GM08714 (cell line): Measurements from ENCODE around the gene NSMCE1.

ENCODE experiments used
- H3K4me3 ChIP-seq: fragments of 200-500 bp; sonication (Bioruptor generic); 2 replicates; pipeline ENCODE4 v1.5.1; 2014; ENCODE audit warnings: mild to moderate bottlenecking, low read length, inconsistent platforms
- ZNF274 ChIP-seq: IDR thresholded peaks from 2 replicates; pipeline ENCODE4 v1.6.1; 2012; ENCODE audit warnings: mild to moderate bottlenecking, low read depth, low read length

Gene NSMCE1

DNA sequence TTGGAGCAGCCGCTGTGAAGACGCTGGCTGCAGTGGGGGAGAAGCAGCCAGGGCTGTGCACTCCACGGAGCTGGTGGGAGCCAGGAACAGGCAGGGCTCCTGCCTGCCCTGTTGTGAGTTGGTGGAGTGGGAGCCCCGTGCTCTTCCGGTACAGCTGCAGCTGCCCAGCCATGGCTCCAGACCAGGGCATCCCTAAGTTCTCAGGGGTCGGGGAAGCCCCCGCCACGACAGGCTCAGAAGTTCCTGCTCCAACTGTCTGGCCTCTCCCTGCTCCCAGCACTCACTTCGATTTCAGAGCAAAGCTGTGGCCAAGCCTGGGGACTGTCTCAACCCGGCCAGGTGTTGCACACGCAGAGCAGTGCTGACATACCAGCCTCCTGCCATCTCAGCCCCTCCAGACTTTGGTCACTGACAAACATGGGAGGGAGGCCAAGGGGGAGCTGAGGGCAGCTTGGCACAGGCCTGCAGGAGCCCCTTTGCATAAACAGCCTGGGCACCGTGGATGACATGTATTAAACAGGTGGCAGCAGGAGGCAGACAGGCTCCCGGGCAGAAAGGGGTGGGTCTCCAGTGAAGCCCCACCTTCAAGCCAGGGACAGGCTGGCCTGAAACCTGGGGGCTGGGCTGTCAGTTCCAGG, 79.1 kb downstream of the NSMCE1 start:
- no peak overlapping the region for H3K4me3 ChIP-seq
- TF ChIP-seq ZNF274: no peak

DNA sequence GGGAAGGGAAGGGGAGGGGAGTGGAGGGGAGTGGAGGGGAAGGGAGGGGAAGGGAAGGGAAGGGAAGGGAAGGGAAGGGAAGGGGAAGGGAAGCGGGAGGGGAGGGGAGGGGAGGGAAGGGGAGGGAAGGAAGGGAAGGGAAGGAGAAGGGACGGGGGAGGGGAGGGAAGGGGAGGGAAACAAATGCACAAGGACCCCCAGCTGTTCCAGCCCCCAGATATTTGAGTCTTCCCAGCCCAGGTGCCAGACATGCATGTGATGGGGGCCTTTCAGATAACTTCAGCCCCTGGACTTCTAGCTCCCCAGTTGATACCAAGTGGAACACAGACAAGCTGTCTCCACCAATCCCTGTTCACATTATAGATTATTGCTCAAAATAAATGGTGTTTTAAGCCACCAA, 79.9 kb downstream of the NSMCE1 start:
- no peak overlapping the region for H3K4me3 ChIP-seq
- no peak for TF ChIP-seq ZNF274

- TF ChIP-seq ZNF274: no peak
- H3K4me3 ChIP-seq: no peak overlapping the region
Measured at GRCh38 chr16:27185776-27186130, 82.8 kb downstream of the NSMCE1 start.

- H3K4me3 ChIP-seq: no peak overlapping the region
- TF ChIP-seq ZNF274: no peak
Measured at GRCh38 chr16:27182906-27183405, 85.6 kb downstream of the NSMCE1 start.

- no peak overlapping the region for H3K4me3 ChIP-seq
- TF ChIP-seq ZNF274: no peak
Measured at GRCh38 chr16:27181019-27181790, 87.4 kb downstream of the NSMCE1 start.

DNA sequence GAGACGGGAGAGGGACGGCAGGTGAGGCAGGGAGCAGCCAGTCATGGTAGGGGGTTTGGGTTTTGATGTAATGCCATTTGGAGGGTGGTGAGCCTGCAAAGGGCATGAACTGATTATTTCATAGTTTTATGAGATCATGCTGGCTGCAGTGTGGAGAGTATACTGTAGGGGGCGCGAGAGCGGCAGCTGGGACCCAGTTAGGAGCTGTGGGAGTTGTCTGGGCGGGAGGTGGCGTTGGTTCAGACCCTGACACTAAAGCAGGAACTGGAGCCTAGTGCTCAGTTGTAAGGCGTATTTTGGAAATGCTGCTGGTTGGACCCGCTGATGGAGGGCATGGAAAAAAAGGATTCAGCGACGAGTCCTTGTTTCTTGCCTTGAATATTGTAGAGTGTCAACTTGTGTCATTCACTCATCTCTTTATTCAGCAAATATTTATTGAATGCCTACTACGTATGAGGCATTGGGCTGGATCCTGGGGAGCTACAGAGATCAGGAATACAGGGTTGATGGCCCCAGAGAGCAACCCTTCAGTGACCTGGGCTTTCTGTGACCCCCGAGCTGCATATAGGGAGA, 89.0 kb downstream of the NSMCE1 start:
- no peak for TF ChIP-seq ZNF274
- no peak overlapping the region for H3K4me3 ChIP-seq

DNA sequence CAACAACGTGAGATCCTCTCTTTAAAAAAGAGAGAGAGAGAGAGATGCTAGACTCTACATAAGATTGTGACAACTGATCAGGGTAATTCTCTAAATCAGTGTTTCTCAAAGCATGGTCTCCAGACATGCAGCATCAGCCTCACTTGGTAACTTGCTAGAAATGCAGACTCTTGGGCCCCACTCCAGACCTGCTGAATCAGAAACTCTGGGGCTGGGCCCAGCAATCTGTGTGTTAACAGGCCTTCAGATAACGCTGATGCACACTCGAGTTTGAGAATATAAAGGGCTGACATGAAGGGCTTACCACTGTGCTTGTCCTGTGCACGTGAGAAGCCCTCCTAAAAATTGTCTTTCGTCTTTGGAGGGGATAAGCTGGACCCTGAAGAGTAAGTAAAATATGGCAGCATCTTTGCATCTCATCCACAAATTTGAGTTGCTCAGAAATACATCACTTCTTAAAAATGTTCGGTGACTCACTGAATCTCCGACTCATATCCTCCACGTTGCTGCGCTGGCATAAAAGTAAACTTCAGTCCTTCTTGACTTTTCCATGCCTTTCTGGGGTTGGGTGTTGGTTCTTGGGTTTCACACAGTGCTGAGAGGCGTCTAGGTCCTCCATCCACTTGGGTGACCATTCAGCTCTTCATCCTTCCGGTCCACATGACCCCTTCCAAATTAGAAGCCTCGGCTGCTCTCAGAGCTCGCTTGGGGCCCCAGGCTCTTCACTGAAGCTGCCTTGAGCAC, 91.4 kb downstream of the NSMCE1 start:
- no peak overlapping the region for H3K4me3 ChIP-seq
- TF ChIP-seq ZNF274: no peak

DNA sequence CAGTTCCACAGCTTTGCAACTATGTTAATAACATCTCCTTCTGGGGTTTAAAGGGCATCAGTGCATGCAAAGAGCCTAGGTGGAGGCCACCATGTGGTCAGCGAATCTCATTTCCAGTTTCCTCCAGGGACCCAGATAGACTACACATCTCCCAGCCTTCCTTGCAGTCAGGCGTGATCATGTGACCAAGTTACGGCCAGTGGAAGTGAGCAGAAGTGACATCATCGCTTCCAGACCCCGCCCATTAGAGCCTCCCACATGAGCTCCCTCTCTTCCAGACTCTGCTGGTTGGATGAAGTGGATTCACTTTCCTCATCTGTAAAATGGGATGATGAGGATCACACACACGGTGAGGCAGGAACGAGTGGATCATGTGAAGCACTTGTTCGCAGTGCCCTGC, 92.7 kb downstream of the NSMCE1 start:
- no peak overlapping the region for H3K4me3 ChIP-seq
- no peak for TF ChIP-seq ZNF274
